Globus pallidus (tissue), 1 donor: ENCODE measurements around the gene MANSC1.

Experiments used
- DNase-seq: peaks from one replicate; pipeline ENCODE4 v3.0.0-alpha.2; 2015; ENCODE audit warnings: low spot score

MANSC1 gene

GRCh38 chr12:12349711-12350665 is at the start of gene MANSC1:
Gene MANSC1, minus strand, starts transcription at chr12:12350242. Its CDS starts 6,928 bp downstream, at chr12:12343314.
- peak; percentile 57 for DNase-seq

DNA sequence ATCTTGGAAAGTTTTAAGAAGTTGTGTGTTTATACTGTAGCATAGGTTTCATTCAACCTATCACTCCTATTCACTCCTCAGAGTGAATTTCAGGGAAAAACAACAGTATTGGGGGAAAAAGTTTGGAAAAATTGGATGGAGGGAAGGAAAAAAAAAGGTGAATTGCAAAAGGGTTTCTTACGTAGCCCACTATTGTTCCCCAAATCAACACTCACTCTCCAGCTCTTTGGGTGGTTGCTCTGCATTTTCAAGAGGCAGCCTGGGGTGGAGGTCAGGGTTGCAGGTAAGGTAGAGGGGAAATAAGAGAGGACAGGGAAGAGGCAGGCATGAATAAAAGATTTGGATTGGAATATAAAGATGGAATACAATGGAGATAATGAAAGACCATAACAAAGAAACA is 49.1 kb upstream of the MANSC1 start:
- DNase-seq = no peak

DNA sequence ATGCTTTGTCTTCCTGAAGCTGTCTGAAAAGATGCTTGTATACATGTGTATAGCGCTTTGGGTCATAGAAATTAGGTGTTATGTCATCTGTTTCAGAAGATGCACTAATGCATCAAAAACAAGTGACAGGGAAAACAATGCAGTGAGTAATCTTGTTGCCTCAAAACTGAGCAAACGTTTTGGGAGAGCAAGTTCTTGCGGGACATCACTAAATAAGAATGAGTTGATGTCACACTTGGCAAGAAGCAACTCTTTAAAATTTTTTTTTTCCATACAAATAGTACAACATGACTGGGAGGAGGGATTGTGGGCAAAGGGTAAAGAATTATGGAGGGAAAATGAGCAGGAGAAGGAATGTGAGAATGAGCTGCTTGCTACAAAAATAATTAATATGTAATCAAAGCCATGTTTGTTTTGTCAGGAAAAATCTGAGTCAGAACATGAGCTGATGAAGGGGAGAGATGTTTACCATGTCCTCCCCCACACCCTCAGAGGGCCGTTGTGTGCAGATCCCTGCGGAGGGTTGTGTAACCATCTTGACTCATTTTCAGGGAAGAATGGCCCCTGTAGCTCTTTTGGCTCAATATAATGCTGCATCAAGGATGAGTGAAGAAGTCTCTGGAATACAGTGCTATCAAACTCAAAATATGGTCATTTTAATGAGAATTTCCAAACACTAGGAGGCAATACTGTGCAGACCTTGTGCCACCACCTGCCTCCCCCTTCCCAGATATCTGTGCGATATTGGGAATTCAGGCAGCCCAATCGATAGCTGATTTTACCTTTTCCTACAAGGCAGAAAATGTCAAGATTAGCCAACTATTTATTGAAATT is 48.2 kb upstream of the MANSC1 start:
- DNase-seq = no peak

- DNase-seq = no peak
These were observed 47.1 kb upstream of the MANSC1 start for GRCh38 chr12:12397184-12397583.

- no peak for DNase-seq
These were observed 46.7 kb upstream of the MANSC1 start for GRCh38 chr12:12396694-12397093.

GRCh38 chr12:12393171-12393570 is 43.1 kb upstream of the MANSC1 start:
- no peak for DNase-seq

GRCh38 chr12:12392413-12392812 is 42.4 kb upstream of the MANSC1 start:
- no peak for DNase-seq

DNA sequence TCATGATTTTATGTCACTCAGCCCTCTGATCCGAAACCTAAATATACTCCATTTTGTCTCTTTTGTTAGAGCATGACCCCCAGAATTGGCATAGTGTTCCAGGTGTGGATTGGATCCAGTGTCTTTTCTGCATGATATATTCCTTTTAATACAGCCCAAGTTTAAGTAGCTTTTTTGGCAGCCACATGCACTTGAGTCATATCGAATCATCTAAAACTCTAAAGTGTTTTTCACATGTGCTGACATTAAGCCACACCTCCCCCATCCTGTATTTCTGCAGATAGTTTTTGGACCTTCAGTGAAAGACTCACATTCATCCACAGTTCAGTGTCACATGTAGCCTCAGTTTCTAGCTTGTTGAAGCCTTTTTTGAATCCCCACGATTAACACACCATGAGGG is 37.5 kb upstream of the MANSC1 start:
- no peak for DNase-seq

DNA sequence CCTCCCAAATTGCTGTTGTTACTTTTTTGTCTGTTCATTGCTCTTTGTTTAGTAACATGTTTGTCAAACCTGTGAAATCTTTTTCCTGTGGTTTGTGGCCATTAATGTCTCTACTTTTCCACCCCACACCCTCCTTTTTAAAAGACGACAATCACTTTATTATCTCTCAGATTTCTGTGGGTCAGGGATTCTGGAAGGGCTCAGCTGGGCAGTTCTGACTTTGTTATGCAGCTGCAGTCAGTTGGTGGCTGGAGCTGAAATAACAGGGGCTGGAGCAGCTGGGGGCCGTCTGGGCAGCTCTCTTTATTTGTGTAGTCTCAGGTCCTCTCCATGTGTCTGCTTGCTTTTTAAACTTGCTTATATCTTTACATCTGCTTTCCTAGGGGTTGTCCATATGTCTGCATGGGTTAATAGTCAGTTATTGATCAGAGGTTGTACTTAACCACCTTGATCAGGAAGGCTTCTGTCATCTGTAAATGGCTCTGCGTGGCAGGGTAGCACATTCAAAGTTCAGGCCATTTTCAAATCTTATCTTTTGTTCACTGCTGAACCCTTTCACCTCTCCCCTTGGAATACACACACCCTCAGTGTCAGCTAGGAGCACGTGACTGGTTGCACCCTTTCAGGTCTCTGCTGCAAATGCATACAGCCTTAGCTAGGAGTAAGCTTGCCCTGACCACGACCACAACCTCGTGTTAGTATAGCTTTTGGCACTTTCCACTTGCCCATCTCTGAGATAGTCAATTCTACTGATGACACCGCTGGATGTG is 34.7 kb upstream of the MANSC1 start:
- DNase-seq = peak; percentile 81

GRCh38 chr12:12381982-12382381 is 31.9 kb upstream of the MANSC1 start:
- no peak for DNase-seq

GRCh38 chr12:12380949-12381593 is 31.0 kb upstream of the MANSC1 start:
- no peak for DNase-seq

GRCh38 chr12:12379831-12380730 is 30.0 kb upstream of the MANSC1 start:
- no peak for DNase-seq

DNA sequence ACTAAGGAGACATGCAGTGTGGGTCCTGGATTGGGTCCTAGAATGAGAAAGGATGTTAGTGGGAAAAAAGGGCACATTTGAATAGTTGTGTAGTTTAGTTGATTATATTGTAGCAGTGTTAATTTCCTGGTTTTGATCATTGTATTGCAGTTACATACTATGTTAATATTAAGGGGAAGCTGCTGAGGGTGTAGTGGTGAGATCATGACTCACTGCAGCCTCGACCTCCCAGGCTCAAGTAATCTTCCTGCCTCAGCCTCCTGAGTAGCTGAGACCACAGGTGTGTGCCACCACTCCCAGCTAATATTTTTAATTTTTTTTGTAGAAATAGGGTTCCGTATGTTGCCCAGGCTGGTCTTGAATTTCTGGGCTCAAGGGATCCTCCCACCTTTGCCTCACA is 28.6 kb upstream of the MANSC1 start:
- DNase-seq = no peak

DNA sequence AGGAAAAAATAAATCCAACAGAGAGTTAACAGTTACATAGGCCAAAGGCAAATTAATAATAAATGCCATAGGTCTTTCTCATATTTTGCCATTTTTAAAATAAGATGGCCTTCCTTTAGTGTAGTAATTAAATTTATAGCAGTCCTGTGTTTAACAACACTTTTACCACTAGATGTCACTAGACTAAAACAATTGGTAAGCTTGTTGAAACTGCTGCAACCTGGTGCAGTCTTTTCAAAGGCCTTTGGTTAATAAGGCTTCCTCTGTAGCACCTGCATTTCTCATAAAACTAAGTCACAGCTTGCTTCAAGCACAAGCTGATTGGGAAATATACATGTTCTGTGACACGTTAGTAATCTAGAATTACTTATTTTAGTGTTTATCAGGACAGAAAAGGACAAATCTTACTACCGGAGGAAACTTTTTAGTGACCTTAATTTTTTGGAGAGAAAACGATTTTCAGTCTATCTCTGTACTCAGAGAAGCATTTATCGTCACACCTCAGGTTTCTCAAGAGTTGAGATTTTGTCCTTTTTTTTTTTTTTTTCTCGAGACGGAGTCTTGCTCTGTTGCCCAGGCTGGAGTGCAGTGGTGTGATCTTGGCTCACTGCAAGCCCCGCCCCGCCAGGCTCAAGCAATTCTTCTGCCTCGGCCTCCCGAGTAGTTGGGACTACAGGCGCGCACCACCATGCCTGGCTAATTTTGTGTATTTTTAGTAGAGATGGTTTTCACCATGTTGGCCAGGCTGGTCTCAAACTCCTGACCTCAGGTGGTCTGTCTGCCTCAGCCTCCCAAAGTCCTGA is 26.8 kb upstream of the MANSC1 start:
- peak; percentile 86 for DNase-seq

DNA sequence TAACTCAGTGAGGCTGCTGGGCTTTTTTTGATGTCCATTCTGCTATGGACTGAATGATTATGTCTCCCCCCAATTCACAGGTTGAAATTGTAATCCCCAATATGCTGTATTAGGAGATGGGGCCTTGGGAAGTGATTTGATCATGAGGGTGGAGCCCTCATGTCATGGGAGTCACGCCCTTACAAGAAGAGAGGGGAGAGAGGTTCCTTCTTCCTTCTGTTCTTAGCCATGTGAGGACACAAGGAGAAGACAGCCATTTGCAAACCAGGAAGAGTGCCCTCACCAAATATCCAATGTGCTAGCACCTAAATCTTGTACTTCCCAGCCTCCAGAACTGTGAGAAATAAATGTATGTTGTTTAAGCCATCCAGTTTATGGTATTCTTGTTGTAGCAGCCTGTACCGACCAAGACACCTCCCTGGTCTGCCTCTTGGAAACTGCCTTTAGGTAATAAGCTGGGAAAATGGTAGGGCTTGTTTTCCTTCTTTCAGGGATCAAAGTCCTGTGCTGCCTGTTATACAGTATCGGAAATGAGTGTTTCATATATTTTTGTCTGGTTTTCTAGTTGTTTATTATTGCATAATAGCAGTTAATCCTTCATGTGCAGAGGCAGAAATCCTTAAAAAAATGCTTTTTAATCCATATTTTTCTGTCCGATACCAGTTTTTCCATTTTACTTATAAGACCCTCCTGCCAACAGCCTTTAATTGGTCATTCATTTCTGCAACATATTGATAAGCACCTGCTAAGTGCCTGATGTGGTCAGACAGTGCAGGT is 23.1 kb upstream of the MANSC1 start:
- DNase-seq = no peak

DNA sequence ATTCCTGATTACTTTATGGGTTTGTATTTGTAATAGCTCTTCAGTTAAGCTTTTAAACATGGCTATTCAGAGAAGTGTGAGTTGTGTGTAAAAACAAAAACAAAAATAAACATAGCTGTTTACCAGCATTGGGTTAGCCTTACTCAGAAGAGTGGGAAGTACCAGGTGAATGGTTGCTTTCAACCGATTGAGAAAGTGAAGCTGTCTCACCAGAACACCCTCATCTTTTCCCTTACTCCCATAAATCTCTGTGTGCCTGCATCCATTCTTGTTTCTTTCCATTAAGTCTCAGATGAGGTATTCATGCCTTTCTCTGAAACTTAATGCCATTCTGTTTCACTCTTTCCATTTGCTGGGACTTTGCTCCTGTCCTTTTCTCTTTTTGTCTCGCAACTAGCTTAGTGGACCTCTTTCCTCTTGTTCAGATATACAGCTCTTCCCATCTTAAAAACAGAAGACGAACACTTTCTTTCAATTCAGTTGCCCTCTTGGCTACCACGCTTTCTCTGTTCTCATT is 17.5 kb upstream of the MANSC1 start:
- DNase-seq = no peak

DNA sequence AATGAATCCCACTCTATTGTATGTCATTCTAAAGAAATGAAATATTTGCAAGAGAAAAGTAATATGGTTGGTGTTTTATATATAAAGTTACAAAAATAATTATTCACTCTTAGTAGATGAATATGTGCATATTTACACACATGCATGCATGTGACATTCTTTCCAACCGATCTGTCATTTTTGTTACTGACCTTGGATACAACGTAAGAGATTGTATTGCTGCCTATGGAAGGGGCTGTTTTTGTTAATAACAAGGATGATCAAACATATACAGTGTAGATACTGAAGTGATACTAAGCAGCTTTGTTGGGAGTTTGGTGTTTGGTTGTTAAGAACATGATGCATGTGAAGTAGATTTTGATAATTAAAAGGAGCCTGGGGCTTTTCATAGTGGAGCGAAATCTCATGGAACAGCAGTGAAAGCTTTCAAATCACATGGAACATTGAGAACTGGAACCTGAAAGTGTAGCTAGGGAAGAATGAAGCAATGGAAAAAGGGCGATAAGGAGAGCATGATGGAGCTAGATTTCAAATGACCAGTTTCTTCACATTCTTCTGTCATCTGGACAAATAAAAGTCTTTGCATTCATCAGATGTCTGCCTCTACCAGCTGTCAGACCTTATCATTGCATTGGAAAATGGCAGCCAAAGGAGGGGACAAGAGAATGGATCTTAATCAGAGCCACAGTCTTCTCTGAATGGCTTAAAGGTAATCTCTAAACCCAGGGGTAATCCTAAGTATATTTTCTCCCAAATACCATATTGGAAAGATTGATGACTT is 16.8 kb upstream of the MANSC1 start:
- no peak for DNase-seq

DNA sequence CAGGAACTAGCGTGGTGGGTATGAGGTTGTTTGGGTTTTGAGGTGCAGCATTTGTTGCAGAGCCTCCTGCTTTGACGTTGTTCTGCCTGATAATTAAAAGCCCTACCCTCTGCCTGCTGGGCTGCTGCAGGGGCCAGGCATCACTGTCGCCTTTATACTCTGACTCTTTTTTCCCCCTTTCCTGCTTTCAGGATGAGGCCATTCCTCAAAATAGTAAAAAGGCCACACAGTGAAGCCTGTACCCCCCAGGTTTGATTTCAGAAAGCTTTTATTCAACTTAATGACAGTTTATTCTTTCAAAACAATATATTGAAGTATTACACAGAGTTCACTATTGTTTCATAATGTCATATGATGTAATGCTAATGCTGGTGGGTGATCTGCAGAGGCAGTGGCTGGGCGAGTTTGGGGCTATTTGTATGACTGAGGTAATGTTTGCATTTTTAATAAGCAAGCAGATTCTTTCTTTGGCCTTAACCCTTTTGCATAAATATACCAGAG is 15.9 kb upstream of the MANSC1 start:
- peak; percentile 80 for DNase-seq
